HG02798 (cell line): ENCODE data around the gene OR7G2.

Experiments used
- ATAC-seq: cut with Tn5 transposase; IDR thresholded peaks from one replicate; pipeline ENCODE4 v1.9.1; 2021; ENCODE audit warnings: mild to moderate bottlenecking; ENCODE audit not compliant: unreplicated experiment, poor library complexity

Gene OR7G2

GRCh38 chr19:9107375-9107774 lies at the start of gene OR7G2:
TSS of gene OR7G2 (minus strand) at chr19:9107475. CDS start at chr19:9103243, 4,232 bp downstream.
- no peak for ATAC-seq

- ATAC-seq: no peak
These were observed 49.0 kb upstream of the OR7G2 start for GRCh38 chr19:9156304-9156703.

GRCh38 chr19:9155591-9155990 lies 48.3 kb upstream of the OR7G2 start:
- no peak for ATAC-seq

GRCh38 chr19:9151367-9151766 lies 44.1 kb upstream of the OR7G2 start:
- no peak for ATAC-seq

GRCh38 chr19:9150650-9151049 lies 43.4 kb upstream of the OR7G2 start:
- no peak for ATAC-seq

- no peak for ATAC-seq
These were observed 42.7 kb upstream of the OR7G2 start for GRCh38 chr19:9149997-9150396.

GRCh38 chr19:9148697-9149096 lies 41.4 kb upstream of the OR7G2 start:
- no peak for ATAC-seq

GRCh38 chr19:9146882-9147281 lies 39.6 kb upstream of the OR7G2 start:
- no peak for ATAC-seq

- ATAC-seq: no peak
These were observed 37.6 kb upstream of the OR7G2 start for GRCh38 chr19:9144920-9145319.

- ATAC-seq: peak; percentile 97
These were observed 33.0 kb upstream of the OR7G2 start, which contains the start of gene ZNF317 for GRCh38 chr19:9140159-9140874. TSS of gene ZNF317 (plus strand) at chr19:9140397. CDS start at chr19:9156017, 15,620 bp downstream.

- no peak for ATAC-seq
These were observed 32.4 kb upstream of the OR7G2 start for GRCh38 chr19:9139609-9140158.

- ATAC-seq: no peak
These were observed 25.1 kb upstream of the OR7G2 start for GRCh38 chr19:9132422-9132821.

GRCh38 chr19:9130965-9131364 lies 23.7 kb upstream of the OR7G2 start:
- no peak for ATAC-seq

GRCh38 chr19:9128171-9128570 lies 20.9 kb upstream of the OR7G2 start:
- no peak for ATAC-seq

- no peak for ATAC-seq
These were observed 19.7 kb upstream of the OR7G2 start, which contains the start of gene OR7G3 for GRCh38 chr19:9126900-9127405. TSS of gene OR7G3 (minus strand) at chr19:9126950. CDS start at chr19:9126950, 0 bp downstream.

- ATAC-seq: no peak
These were observed 9.3 kb upstream of the OR7G2 start for GRCh38 chr19:9116547-9116946.

GRCh38 chr19:9115307-9115813 lies 8.1 kb upstream of the OR7G2 start, which contains the start of gene OR7G1:
TSS of gene OR7G1 (minus strand) at chr19:9115763. CDS start at chr19:9115763, 0 bp downstream.
- ATAC-seq: no peak

- ATAC-seq: no peak
These were observed 2.7 kb upstream of the OR7G2 start for GRCh38 chr19:9109959-9110358.

GRCh38 chr19:9086761-9087160 lies 20.5 kb downstream of the OR7G2 start, which contains the start of gene OR1M1:
TSS of gene OR1M1 (plus strand) at chr19:9087061. CDS start at chr19:9093245, 6,184 bp downstream.
- no peak for ATAC-seq

GRCh38 chr19:9078651-9079050 lies 28.6 kb downstream of the OR7G2 start:
- ATAC-seq: no peak

- ATAC-seq: no peak
These were observed 30.4 kb downstream of the OR7G2 start for GRCh38 chr19:9076901-9077300.
